Placental epithelial cell (primary cell): ENCODE measurements around the gene TUNAR. TPM values are rescaled to one million over a fixed set of nuclear protein-coding genes. Genes with fewer than 3 reads are reported as not detected.

Experiments
- total RNA-seq: library from RNA; depleted of rRNA; stranded (reverse); fragments of >200 nt; gene quantifications from 2 replicates; pipeline ENCODE4 v1.2.3, GENCODE V29; 2012

Gene TUNAR
- not detected in 2 replicates for total RNA-seq

DNA sequence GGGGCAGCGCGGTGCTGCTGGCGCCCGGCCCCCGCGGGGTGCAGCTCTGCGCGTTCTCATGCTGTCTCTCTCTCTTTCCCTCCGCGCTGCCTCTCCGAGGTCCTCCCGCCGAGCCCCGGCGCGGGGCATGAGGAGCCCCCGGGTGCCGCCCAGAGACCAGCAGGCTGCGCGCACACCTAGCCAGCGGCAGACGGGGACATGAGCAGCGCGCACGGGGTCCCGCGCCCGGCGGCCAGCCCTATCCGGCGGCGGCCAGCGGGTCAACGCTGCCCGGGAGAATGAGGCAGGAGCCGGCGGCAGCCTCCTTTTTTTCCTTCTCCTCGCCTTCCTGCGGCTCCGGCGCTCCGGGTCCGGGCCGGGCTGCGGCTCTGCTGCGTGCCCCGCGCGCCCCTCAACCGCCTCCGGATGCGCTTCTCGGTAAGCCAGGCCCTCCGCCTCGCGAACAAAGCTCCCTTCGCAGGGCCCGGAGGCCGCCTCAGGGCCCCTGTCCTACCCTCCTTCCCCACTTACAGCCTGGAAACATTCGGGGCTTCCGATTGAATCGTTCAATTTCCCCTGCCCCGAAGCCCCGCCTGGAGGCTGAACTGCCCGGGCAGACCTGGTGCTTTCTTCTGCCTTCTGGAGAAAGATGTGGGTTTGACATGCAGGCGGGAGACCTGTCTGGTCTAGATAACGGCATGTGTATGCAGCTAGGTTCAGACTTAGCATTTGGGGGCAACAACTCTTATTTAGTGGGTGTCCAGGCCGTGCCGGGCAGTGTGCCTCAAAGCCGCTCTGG, at the start of gene TUNAR:
TUNAR (plus strand) TSS at position 72 of the 778 bp plus-strand sequence.

Other genes with a start within 250 kb of the TUNAR start
- not detected in 2 replicates for gene TCL1B, start 190.4 kb upstream of the TUNAR start, total RNA-seq
- gene TCL1A, start 162.7 kb upstream of the TUNAR start, total RNA-seq: not detected in 2 replicates
- 0.11 and 0.79 TPM in 2 replicates for gene C14orf132, start 162.5 kb downstream of the TUNAR start, total RNA-seq